K562 (cell line): ENCODE measurements around the gene ABCB9. TPM values are rescaled to one million over a fixed set of nuclear protein-coding genes. Genes with fewer than 3 reads are reported as not detected.

Source experiments
- BMI1 ChIP-seq: fragments of 150-350 bp; IDR thresholded peaks from 2 replicates; pipeline ENCODE4 v1.6.1; 2014; ENCODE audit warnings: low read length
- CEBPG ChIP-seq, 3 experiments: fragments of 200-800 bp in 1 of 3; sonication (Bioruptor generic) in 1 of 3; sonication (generic) in 1 of 3; formaldehyde crosslinking in 1 of 3; IDR thresholded peaks in 2 of 3; conservative IDR thresholded peaks in 1 of 3; 2 replicates each; pipeline versions ENCODE4 v1.6.1 to v1.8.0; 2016 to 2022; ENCODE audit warnings: missing compliant biosample characterization in 2 of 3, missing genetic modification characterization in 2 of 3, mild to moderate bottlenecking in 1 of 3, missing genetic modification reagents in 1 of 3
- CREBBP ChIP-seq: IDR thresholded peaks from one replicate; pipeline ENCODE4 v1.6.1; 2012; ENCODE audit warnings: low read depth, mild to moderate bottlenecking, control low read depth, inconsistent platforms, low read length
- JUND ChIP-seq, 2 experiments: IDR thresholded peaks; 2 replicates in 1 of 2; 3 replicates in 1 of 2; pipeline ENCODE4 v1.6.1; 2011; ENCODE audit warnings: borderline replicate concordance in 2 of 2, low read depth in 2 of 2, low read length in 2 of 2, improper control_type of control experiment in 1 of 2, missing biosample characterization in 1 of 2, missing genetic modification characterization in 1 of 2, missing genetic modification reagents in 1 of 2
- POLR2AphosphoS2 ChIP-seq: IDR thresholded peaks from 2 replicates; pipeline ENCODE4 v1.6.1; 2012; ENCODE audit warnings: low read length, improper control_type of control experiment
- POLR2AphosphoS5 ChIP-seq: IDR thresholded peaks from 2 replicates; pipeline ENCODE4 v1.6.1; 2011; ENCODE audit warnings: mild to moderate bottlenecking, low read depth, low read length, moderate library complexity; ENCODE audit not compliant: control insufficient read depth, insufficient read depth
- RB1 ChIP-seq: fragments of 450-650 bp; IDR thresholded peaks from 2 replicates; pipeline ENCODE4 v1.6.1; 2017; ENCODE audit warnings: low read depth, mild to moderate bottlenecking
- RBM14 ChIP-seq: fragments of 200-400 bp; formaldehyde crosslinking; IDR thresholded peaks from 2 replicates; pipeline ENCODE4 v1.6.1; 2018; ENCODE audit warnings: low read depth, mild to moderate bottlenecking, low read length, moderate library complexity, borderline replicate concordance; ENCODE audit not compliant: insufficient read depth
- XRCC3 ChIP-seq: fragments of 450-650 bp; IDR thresholded peaks from 2 replicates; pipeline ENCODE4 v1.6.1; 2017; ENCODE audit warnings: mild to moderate bottlenecking, moderate library complexity
- ZNF584 ChIP-seq: fragments of 200-800 bp; sonication (Bioruptor generic); IDR thresholded peaks from 2 replicates; pipeline ENCODE4 v1.6.1; 2016; ENCODE audit warnings: low read depth, mild to moderate bottlenecking, missing genetic modification characterization, missing compliant biosample characterization
- polyA plus RNA-seq, 8 experiments: library from polyadenylated mRNA; depleted of rRNA in 4 of 8; stranded (reverse) in 5 of 8; unstranded in 3 of 8; fragments of >200 nt; fragmentation: Nextera tagmentation in 2 of 8; fragmentation: Illumina TruSeq in 1 of 8; extraction: Ambion mirVana in 2 of 8; extraction: Trizol in 1 of 8; gene quantifications; 2 replicates each; pipeline versions ENCODE4 v1.2.1 to v1.2.3, GENCODE V29; 2011 to 2014; ENCODE audit warnings: inconsistent platforms in 1 of 8, missing spikeins in 1 of 8
- total RNA-seq, 7 experiments: library from RNA; depleted of rRNA in 6 of 7; stranded (reverse); fragments of >200 nt in 6 of 7; fragmentation: Illumina TruSeq in 2 of 7; extraction: Trizol in 2 of 7; gene quantifications; 2 replicates each; pipeline versions ENCODE4 v1.2.1 to v1.2.3, GENCODE V29; 2011 to 2021; ENCODE audit warnings: low replicate concordance in 1 of 7
- TF ChIP-seq, protein P1 (sequence below): fragments of 450-650 bp; conservative IDR thresholded peaks from 2 replicates; pipeline ENCODE4 v1.6.1; 2016; ENCODE audit warnings: missing genetic modification characterization, low read depth, mild to moderate bottlenecking, missing compliant biosample characterization, moderate library complexity
- TF ChIP-seq, protein P2 (sequence below), 3 experiments: fragments of 200-800 bp in 1 of 3; fragments of 250-450 bp in 1 of 3; fragments of 450-650 bp in 1 of 3; sonication (Bioruptor Pico) in 1 of 3; sonication (Bioruptor generic) in 1 of 3; formaldehyde crosslinking in 1 of 3; IDR thresholded peaks; 2 replicates each; pipeline versions ENCODE4 v1.6.1 to v1.8.0; 2016 to 2022; ENCODE audit warnings: mild to moderate bottlenecking in 2 of 3, missing genetic modification characterization in 2 of 3, missing compliant biosample characterization in 1 of 3, moderate library complexity in 1 of 3
- TF ChIP-seq, protein P3 (sequence below): fragments of 250-450 bp; sonication (Bioruptor Pico); IDR thresholded peaks from 2 replicates; pipeline ENCODE4 v1.8.0; 2021; ENCODE audit warnings: moderate library complexity, mild to moderate bottlenecking, inconsistent platforms
- TF ChIP-seq, protein P4 (sequence below): sonication (generic); formaldehyde crosslinking; IDR thresholded peaks from 2 replicates; pipeline ENCODE4 v1.8.0; 2022; ENCODE audit warnings: mild to moderate bottlenecking, missing genetic modification reagents

The ABCB9 gene
- total and polyA plus RNA-seq, 9 of the 15 experiments (the other 6 are each of a cell fraction or from before 2014, with no cell fraction given): 0.20 to 12.6 (median 6.2) TPM

DNA sequence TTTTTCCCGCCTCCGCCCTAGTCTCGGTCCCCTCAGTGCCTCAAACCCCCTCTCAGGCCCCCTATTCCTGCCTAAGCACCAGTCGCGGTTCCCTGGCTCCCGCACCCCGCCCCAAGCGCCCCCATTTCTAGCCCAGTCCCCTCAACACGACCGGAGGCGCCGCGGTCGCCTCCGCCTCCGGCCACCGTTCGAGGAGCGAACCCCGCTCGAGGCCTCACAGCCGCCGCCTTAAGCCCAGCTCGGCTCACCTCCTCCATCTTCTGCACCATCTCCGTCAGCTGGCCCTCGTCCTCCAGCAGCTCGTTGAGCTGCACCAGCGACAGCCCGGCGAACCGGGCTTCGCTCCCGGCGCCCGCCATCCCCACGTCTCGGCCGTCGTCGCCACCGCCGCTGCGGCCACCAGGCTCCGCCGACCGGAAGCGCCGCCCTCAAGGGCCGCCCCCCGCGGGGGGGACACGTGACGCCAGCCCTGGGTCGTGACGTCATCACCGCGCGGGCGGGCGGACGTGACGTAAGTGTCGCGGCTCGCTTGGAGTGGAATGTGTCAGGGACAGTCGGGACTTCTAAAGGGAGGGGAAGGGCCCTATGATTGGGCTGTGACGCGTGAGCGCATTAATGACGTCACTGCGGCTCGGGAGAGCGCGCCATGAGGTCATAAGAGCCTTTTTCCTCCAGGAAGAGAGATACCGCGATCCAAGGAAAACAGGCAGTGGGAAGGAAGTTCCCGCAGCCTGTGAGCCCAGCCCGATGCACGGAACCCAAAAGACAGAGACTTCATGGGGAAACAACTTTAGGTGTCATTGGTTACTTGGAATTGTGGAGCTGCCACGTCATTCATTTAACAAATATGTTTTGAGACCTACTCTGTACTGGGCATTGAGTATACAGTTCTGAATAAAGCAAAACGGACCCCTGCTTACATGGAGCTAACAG lies 70.3 kb downstream of the ABCB9 start, which contains the start of gene VPS37B (continued):
- TF ChIP-seq, protein P1, sequence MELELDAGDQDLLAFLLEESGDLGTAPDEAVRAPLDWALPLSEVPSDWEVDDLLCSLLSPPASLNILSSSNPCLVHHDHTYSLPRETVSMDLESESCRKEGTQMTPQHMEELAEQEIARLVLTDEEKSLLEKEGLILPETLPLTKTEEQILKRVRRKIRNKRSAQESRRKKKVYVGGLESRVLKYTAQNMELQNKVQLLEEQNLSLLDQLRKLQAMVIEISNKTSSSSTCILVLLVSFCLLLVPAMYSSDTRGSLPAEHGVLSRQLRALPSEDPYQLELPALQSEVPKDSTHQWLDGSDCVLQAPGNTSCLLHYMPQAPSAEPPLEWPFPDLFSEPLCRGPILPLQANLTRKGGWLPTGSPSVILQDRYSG (tag): peak; percentile 88
- TF ChIP-seq CEBPG (CRISPR knock-in tag; IDR thresholded peaks at IDR 0.05): 0 out of 2 replicates have a peak, but pooled peaks have one; percentile 49
- peak in 1 of 2 experiments; percentile 69; a peak in 2 of 4 replicates for TF ChIP-seq CEBPG (tag; conservative IDR thresholded peaks at IDR 0.05 in 1 of 2, IDR thresholded peaks at IDR 0.05 in 1 of 2)
- TF ChIP-seq, protein P2, sequence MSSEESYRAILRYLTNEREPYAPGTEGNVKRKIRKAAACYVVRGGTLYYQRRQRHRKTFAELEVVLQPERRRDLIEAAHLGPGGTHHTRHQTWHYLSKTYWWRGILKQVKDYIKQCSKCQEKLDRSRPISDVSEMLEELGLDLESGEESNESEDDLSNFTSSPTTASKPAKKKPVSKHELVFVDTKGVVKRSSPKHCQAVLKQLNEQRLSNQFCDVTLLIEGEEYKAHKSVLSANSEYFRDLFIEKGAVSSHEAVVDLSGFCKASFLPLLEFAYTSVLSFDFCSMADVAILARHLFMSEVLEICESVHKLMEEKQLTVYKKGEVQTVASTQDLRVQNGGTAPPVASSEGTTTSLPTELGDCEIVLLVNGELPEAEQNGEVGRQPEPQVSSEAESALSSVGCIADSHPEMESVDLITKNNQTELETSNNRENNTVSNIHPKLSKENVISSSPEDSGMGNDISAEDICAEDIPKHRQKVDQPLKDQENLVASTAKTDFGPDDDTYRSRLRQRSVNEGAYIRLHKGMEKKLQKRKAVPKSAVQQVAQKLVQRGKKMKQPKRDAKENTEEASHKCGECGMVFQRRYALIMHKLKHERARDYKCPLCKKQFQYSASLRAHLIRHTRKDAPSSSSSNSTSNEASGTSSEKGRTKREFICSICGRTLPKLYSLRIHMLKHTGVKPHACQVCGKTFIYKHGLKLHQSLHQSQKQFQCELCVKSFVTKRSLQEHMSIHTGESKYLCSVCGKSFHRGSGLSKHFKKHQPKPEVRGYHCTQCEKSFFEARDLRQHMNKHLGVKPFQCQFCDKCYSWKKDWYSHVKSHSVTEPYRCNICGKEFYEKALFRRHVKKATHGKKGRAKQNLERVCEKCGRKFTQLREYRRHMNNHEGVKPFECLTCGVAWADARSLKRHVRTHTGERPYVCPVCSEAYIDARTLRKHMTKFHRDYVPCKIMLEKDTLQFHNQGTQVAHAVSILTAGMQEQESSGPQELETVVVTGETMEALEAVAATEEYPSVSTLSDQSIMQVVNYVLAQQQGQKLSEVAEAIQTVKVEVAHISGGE (CRISPR knock-in tag; IDR thresholded peaks at IDR 0.05): peak in 2 of 3 experiments; percentile 20 to 85; a peak in 2 of 6 replicates
- TF ChIP-seq CREBBP: no peak
- peak; percentile 91 for TF ChIP-seq POLR2AphosphoS5
- TF ChIP-seq, protein P3, sequence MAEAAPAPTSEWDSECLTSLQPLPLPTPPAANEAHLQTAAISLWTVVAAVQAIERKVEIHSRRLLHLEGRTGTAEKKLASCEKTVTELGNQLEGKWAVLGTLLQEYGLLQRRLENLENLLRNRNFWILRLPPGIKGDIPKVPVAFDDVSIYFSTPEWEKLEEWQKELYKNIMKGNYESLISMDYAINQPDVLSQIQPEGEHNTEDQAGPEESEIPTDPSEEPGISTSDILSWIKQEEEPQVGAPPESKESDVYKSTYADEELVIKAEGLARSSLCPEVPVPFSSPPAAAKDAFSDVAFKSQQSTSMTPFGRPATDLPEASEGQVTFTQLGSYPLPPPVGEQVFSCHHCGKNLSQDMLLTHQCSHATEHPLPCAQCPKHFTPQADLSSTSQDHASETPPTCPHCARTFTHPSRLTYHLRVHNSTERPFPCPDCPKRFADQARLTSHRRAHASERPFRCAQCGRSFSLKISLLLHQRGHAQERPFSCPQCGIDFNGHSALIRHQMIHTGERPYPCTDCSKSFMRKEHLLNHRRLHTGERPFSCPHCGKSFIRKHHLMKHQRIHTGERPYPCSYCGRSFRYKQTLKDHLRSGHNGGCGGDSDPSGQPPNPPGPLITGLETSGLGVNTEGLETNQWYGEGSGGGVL (CRISPR knock-in tag): no peak
- no peak for TF ChIP-seq BMI1
- TF ChIP-seq XRCC3: no peak
- peak; percentile 95 for TF ChIP-seq JUND (IDR thresholded peaks at IDR 0.05; ENCODE audit: borderline replicate concordance, low read depth, low read length)
- peak; percentile 94 for TF ChIP-seq JUND (tag; IDR thresholded peaks at IDR 0.05; ENCODE audit: borderline replicate concordance, low read depth, low read length)
- peak; percentile 54; the same call in 1 of the 2 replicates for TF ChIP-seq ZNF584 (CRISPR knock-in tag)
- TF ChIP-seq POLR2AphosphoS2: no peak
- TF ChIP-seq, protein P4, sequence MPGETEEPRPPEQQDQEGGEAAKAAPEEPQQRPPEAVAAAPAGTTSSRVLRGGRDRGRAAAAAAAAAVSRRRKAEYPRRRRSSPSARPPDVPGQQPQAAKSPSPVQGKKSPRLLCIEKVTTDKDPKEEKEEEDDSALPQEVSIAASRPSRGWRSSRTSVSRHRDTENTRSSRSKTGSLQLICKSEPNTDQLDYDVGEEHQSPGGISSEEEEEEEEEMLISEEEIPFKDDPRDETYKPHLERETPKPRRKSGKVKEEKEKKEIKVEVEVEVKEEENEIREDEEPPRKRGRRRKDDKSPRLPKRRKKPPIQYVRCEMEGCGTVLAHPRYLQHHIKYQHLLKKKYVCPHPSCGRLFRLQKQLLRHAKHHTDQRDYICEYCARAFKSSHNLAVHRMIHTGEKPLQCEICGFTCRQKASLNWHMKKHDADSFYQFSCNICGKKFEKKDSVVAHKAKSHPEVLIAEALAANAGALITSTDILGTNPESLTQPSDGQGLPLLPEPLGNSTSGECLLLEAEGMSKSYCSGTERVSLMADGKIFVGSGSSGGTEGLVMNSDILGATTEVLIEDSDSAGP (CRISPR knock-in tag): peak; percentile 49; the same call in 1 of the 2 replicates
- peak; percentile 95 for TF ChIP-seq RB1
- TF ChIP-seq RBM14: no peak
